Gastroesophageal sphincter (tissue), 2 donors: ENCODE results near the gene NRXN2.

Experiments
- EP300 ChIP-seq: sonication (generic); formaldehyde crosslinking; IDR thresholded peaks from one replicate; pipeline ENCODE4 v1.6.1; 2017; ENCODE audit warnings: antibody characterized with exemption, mild to moderate bottlenecking
- POLR2A ChIP-seq, 2 donors: fragments of 450-650 bp; IDR thresholded peaks; one replicate each; pipeline ENCODE4 v1.6.1; 2017; ENCODE audit warnings: antibody characterized with exemption in 2 of 2, mild to moderate bottlenecking in 2 of 2, moderate library complexity in 1 of 2

GRCh38 chr11:64715756-64716472 lies 7.1 kb downstream of the NRXN2 start:
- no peak for TF ChIP-seq EP300
- TF ChIP-seq POLR2A (IDR thresholded peaks at IDR 0.05) = no peak
